ENCODE data around the gene HECW1.
"Not testable (repeated sequence)": the region's sequence is repeated elsewhere in the genome, so short reads cannot be mapped to it uniquely, and the experiment has no call there.

Gene HECW1

DNA sequence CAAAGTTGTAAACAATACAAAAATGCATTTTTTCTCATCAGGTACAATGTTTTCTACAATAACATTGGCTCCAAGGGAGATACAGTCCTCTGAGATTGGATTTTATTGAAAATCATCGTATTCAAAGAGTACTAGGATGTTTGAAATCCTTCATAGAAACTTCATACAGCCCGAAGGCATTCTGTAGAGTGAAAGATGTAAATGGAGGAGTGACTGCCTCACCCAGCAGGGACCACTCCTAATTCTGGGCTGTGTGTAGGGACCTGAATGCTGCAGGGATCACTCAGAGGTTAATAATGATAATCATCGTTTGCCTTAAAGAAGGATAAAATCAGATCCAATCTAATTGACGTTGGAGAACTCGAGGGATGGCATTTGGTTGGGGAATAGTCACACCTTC lies 198.6 kb downstream of the HECW1 start:
- DNase-seq (ENCODE audit: low read depth), result no peak

DNA sequence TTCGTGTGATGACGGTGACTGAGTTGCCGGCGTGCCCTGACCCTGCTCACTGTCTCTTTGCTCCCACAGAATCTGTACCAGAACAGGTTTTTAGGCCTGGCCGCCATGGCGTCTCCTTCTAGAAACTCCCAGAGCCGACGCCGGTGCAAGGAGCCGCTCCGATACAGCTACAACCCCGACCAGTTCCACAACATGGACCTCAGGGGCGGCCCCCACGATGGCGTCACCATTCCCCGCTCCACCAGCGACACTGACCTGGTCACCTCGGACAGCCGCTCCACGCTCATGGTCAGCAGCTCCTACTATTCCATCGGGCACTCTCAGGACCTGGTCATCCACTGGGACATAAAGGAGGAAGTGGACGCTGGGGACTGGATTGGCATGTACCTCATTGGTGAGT lies 199.2 kb downstream of the HECW1 start:
- no peak for DNase-seq (ENCODE audit: low read depth)

- no peak for DNase-seq (ENCODE audit: low read depth)
Observed at GRCh38 chr7:43313628-43314378, 201.4 kb downstream of the HECW1 start.

GRCh38 chr7:43314379-43315158 lies 202.1 kb downstream of the HECW1 start:
- no peak for DNase-seq (ENCODE audit: low read depth)

GRCh38 chr7:43317075-43317474 lies 204.6 kb downstream of the HECW1 start:
- no peak for DNase-seq (ENCODE audit: low read depth)

DNA sequence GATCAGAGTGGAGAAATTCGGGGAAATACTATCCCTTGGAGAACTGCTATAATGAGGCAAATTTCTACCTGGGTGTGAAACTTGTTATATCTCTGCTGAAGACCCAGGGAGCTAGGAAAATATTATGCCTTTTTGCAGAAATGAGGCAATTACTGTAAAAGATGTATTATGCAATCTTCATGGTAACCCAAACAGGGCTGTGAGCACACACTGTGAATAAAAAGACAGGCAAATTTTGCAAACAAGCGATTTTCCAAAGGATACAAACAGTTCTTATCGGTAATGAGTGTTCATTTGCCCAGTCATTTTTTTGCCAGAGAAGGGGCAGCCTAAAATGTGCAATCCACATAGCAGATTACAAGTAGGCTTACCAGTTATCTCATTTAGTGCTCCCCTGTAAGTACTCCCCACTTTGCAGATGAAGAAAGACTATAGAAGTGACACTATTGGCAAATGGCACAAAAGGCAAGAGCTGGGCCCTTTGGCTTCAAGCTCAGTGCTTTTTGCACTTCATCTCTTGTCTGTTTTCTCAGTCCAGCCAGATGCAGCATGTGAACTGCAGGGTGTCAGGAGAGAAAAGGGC lies 205.8 kb downstream of the HECW1 start:
- DNase-seq (ENCODE audit: low read depth), result no peak

DNA sequence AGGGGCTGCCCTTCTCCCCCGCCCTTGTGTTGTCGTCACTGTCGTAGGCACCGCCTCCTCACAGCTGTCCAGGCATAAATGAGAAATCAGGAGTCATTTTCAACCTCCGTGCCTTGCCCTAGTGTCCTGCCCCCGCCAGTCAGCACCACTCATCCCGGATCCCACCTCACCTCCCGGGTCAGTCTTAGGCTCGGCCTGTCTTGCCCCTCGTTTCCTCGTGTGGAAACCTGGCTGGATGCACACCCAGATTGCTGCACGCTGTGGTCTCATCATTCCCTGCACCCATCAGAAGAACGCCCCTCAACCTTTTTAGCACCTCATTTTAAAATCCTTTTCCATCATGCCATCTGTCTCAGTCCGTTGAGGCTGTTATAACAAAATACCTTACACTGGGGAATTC lies 213.1 kb downstream of the HECW1 start:
- DNase-seq (ENCODE audit: low read depth), result no peak

DNA sequence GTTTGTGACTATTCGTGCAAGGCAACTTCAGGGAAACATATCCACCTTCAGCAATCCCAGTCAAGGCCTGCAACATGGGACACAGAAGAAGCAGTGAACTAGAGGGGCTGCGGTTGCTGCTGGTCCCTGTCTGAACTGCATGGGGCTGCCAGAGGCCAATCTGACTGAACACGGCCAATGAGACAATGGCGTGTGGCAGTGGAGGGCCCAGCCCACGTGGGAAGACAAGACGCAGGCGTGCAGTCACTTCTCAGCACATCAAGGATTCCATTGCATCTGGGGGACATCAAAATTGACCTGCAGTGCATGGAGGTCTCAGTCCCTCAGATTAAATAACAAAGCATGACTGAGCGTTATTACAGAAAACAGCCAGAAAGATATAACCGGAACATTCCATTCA lies 215.9 kb downstream of the HECW1 start:
- no peak for DNase-seq (ENCODE audit: low read depth)

GRCh38 chr7:43328785-43329380 lies 216.4 kb downstream of the HECW1 start:
- DNase-seq (ENCODE audit: low read depth), result no peak

- DNase-seq (ENCODE audit: low read depth), result no peak
Observed at GRCh38 chr7:43332193-43332796, 219.8 kb downstream of the HECW1 start.

- no peak for DNase-seq (ENCODE audit: low read depth)
Observed at GRCh38 chr7:43337191-43337590, 224.7 kb downstream of the HECW1 start.

- DNase-seq (ENCODE audit: low read depth), result no peak
Observed at GRCh38 chr7:43337811-43338210, 225.4 kb downstream of the HECW1 start.

DNA sequence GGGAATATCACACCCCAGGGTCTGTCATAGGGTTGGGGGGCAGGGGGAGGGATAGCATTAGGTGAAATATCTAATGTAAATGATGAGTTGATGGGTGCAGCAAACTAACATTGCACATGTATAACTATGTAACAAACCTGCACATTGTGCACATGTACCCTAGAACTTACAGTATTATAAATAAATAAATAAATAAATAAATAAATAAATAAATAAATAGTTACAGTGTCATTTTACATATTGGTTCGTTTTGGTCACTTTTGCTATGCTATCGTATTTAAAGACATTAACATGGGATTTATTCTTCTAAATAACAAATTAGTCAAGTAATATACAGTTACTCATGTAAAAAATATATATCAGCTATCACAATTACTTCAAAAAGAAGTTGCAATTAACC lies 228.7 kb downstream of the HECW1 start:
- DNase-seq (ENCODE audit: low read depth), result no peak

GRCh38 chr7:43343417-43343816 lies 231.0 kb downstream of the HECW1 start:
- not testable (repeated sequence) for DNase-seq (ENCODE audit: low read depth)

DNA sequence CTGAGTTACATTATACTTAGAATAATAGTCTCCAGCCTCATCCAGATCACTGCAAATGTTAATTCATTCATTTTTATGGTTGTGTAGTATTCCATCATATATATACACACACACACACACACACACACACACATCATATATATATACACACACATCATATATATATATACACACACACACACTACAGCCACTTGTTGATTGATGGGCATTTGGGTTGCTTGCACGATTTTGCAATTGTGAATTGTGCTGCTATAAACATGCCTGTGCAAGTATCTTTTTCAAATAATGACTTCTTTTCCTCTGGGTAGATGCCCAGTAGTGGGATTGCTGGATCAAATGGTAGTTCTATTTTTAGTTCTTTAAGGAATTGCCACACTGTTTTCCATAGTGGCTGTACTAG lies 233.2 kb downstream of the HECW1 start:
- DNase-seq (ENCODE audit: low read depth), result not testable (repeated sequence)

GRCh38 chr7:43351683-43352082 lies 239.2 kb downstream of the HECW1 start:
- no peak for DNase-seq (ENCODE audit: low read depth)

DNA sequence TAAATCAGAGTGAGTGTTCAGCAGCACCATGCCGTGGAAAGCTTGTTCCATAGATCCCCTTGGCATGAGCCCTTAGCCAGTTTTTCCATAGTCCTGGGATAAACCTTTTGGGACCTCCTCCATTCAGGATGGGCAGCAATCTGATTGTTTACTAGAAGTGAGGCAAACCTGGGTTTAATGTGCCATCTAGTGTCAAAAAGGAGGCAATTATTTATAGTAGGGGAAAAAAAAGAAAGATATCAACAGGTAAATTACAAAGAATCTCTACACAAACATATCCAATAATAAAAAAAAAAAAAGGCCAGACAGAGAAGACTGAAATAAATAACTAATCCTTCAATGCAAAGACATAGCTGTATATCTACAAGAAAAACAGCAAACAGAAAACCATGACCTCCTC lies 241.5 kb downstream of the HECW1 start:
- DNase-seq (ENCODE audit: low read depth), result no peak

DNA sequence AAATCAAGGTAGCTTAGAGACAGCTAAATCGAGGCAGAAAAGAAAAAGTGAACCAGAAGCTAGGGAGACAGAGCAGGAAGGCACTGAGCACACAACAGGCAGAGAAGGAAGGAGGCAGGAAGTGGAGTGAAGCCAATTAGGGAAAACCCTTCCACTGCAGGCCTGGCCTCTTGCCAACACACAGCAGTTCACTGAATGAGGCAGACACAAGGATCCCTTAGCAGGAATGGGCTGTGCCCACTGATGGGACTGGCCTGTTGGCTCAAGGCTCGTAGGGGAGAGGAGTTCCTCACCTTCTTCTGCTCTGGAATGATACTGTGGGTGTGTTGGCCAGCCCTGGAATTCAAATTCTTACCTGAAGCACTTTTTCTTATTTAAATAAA lies 250.2 kb downstream of the HECW1 start:
- no peak for DNase-seq (ENCODE audit: low read depth)

GRCh38 chr7:43363035-43363791 lies 250.8 kb downstream of the HECW1 start:
- no peak for DNase-seq (ENCODE audit: low read depth)

DNA sequence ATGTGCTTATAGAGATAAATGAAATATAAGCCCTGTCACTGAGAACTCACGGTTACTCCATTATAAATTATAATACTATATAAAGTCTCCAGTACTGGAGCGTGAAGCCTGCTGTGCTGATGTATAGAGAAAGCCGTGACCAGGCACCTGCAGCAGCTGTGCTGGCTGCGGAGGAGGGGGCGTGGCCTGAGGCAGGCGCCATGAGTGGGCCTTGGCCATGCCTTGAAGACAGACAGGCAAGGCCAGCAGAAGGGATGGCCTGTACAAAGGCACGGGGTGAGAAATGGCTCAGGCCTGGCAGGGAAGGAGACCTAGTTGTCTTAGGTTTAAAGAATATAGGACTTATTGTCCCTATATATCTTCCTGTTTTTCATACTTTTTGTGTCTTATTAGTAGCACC lies 251.9 kb downstream of the HECW1 start:
- no peak for DNase-seq (ENCODE audit: low read depth)

- DNase-seq (ENCODE audit: low read depth), result no peak
Observed at GRCh38 chr7:43372676-43373355, 260.4 kb downstream of the HECW1 start.

All from stimulated activated CD8-positive, alpha-beta memory T cell treated with anti-CD3 and anti-CD28 coated beads, Interleukin-12 subunit alpha, Interleukin-12 subunit beta, amount 100 ng/mL, for 4 hours (primary cell).